Endodermal cell (in vitro differentiated cells): Measurements from ENCODE around the gene ADGRB3. TPM values are rescaled to one million over a fixed set of nuclear protein-coding genes. Genes with fewer than 3 reads are reported as not detected.

Experiments
- DNase-seq: peaks from one replicate; pipeline ENCODE4 v3.0.0-alpha.2; 2017
- H3K27ac ChIP-seq: 2 replicates; pipeline ENCODE4 v1.5.1; 2013; ENCODE audit warnings: mild to moderate bottlenecking, low read depth, low read length, moderate library complexity
- H3K27me3 ChIP-seq: 2 replicates; pipeline ENCODE4 v1.6.1; 2013; ENCODE audit warnings: mild to moderate bottlenecking, low read length, moderate library complexity; ENCODE audit not compliant: insufficient read depth, control insufficient read depth, poor library complexity, severe bottlenecking
- H3K36me3 ChIP-seq: 2 replicates; pipeline ENCODE4 v1.7.0; 2013; ENCODE audit warnings: mild to moderate bottlenecking, low read length, moderate library complexity; ENCODE audit not compliant: control insufficient read depth, insufficient read depth
- H3K4me1 ChIP-seq: one replicate; pipeline ENCODE4 v1.7.0; 2013; ENCODE audit warnings: low read length; ENCODE audit not compliant: control insufficient read depth, insufficient read depth
- H3K4me3 ChIP-seq: 2 replicates; pipeline ENCODE4 v1.5.1; 2013; ENCODE audit warnings: mild to moderate bottlenecking, low read length, moderate library complexity
- H3K9ac ChIP-seq: 2 replicates; pipeline ENCODE4 v1.6.1; 2013; ENCODE audit warnings: mild to moderate bottlenecking, low read length, moderate library complexity; ENCODE audit not compliant: poor library complexity, severe bottlenecking; ENCODE audit errors: extremely low read depth
- H3K9me3 ChIP-seq: 2 replicates; pipeline ENCODE4 v1.6.1; 2013; ENCODE audit warnings: mild to moderate bottlenecking, low read length, moderate library complexity; ENCODE audit not compliant: control insufficient read depth
- H3K27ac Mint-ChIP-seq: 2 replicates; pipeline ENCODE4 v1.8.0; 2020; ENCODE audit warnings: mixed read lengths
- H3K27me3 Mint-ChIP-seq: 2 replicates; pipeline ENCODE4 v1.8.0; 2021; ENCODE audit warnings: mild to moderate bottlenecking, mixed read lengths; ENCODE audit not compliant: insufficient read depth
- H3K36me3 Mint-ChIP-seq: 2 replicates; pipeline ENCODE4 v1.8.0; 2020; ENCODE audit warnings: low read depth, mixed read lengths
- H3K4me1 Mint-ChIP-seq: 2 replicates; pipeline ENCODE4 v1.8.0; 2020; ENCODE audit warnings: mixed read lengths
- H3K4me3 Mint-ChIP-seq: 2 replicates; pipeline ENCODE4 v1.8.0; 2020; ENCODE audit warnings: mild to moderate bottlenecking, moderate library complexity, mixed read lengths
- H3K9me3 Mint-ChIP-seq: 2 replicates; pipeline ENCODE4 v1.8.0; 2020; ENCODE audit warnings: mild to moderate bottlenecking, mixed read lengths
- CTCF ChIP-seq: fragments of 200-600 bp; sonication (generic); conservative IDR thresholded peaks from 2 replicates; pipeline ENCODE4 v1.5.0; 2021; ENCODE audit warnings: antibody characterized with exemption, mild to moderate bottlenecking
- WGBS, 2 experiments: methylation state at CpG; one replicate each; pipeline versions ENCODE4 v1.1.5 to v1.1.7; 2013; ENCODE audit warnings: missing lambda C conversion rate in 2 of 2, mixed read lengths in 1 of 2; ENCODE audit not compliant: insufficient coverage in 1 of 2, insufficient read length in 1 of 2; 5-methylcytosine and 5-hydroxymethylcytosine counted together
- total RNA-seq, 2 donors: library from RNA; stranded (reverse); fragmentation: NEBNext Ultra II Directional in 1 of 2; extraction: Animal tissue kit (Norgen Biotek cat#: 25700) in 1 of 2; gene quantifications; 2 replicates in 1 of 2; 3 replicates in 1 of 2; pipeline ENCODE4 v1.2.1, GENCODE V29; 2021

ADGRB3 gene
- total RNA-seq, 2 donors from 2014 or later: 0.33 to 1.3 TPM

GRCh38 chr6:68635412-68635705 is 277 bp downstream of the ADGRB3 start:
- Mint-ChIP-seq H3K27ac (no peak overlapping the region), H3K4me1 (peaks cover 27% of the 10 kb centered on the region), H3K4me3 (peak overlapping the region; percentile 69), H3K36me3 (no peaks in the 10 kb centered on the region), H3K27me3 (peaks cover 81% of the 10 kb centered on the region), H3K9me3 (no peaks in the 10 kb centered on the region)
- Histone ChIP-seq H3K27ac (peak overlapping the region; percentile 35), H3K9me3 (no peaks in the 10 kb centered on the region), H3K36me3 (no peaks in the 10 kb centered on the region), H3K4me1 (peaks cover 6% of the 10 kb centered on the region), H3K27me3 (peaks cover 77% of the 10 kb centered on the region), H3K9ac (peak overlapping the region; percentile 61), H3K4me3 (peak overlapping the region; percentile 86)
- TF ChIP-seq CTCF: no peak
- no peak for DNase-seq
- WGBS, 2 experiments: 1% methylated on average over 14 of the region's 15 CpGs; no CpG with 5 or more reads in 1 of the 2 experiments

GRCh38 chr6:68635706-68636513 is 828 bp downstream of the ADGRB3 start:
- TF ChIP-seq CTCF: no peak
- Histone ChIP-seq H3K4me3 (peak overlapping the region; percentile 86), H3K27me3 (peaks cover 79% of the 10 kb centered on the region), H3K9me3 (no peaks in the 10 kb centered on the region), H3K36me3 (no peaks in the 10 kb centered on the region), H3K27ac (peak overlapping the region; percentile 35), H3K4me1 (peaks cover 6% of the 10 kb centered on the region), H3K9ac (peak overlapping the region; percentile 61)
- no peaks in the 10 kb centered on the region for H3K9me3 Mint-ChIP-seq
- no peaks in the 10 kb centered on the region for H3K36me3 Mint-ChIP-seq
- peak; percentile 72 for DNase-seq
- H3K27me3 Mint-ChIP-seq: peaks cover 81% of the 10 kb centered on the region
- peaks cover 32% of the 10 kb centered on the region for H3K4me1 Mint-ChIP-seq
- H3K4me3 Mint-ChIP-seq: peak overlapping the region; percentile 69
- no peak overlapping the region for H3K27ac Mint-ChIP-seq
- WGBS, 2 experiments: 2 to 5% methylated on average over 10 to 23 of the region's 24 CpGs

- peaks cover 81% of the 10 kb centered on the region for H3K27me3 Mint-ChIP-seq
- H3K36me3 Mint-ChIP-seq: no peaks in the 10 kb centered on the region
- H3K4me1 ChIP-seq: peaks cover 6% of the 10 kb centered on the region
- H3K27me3 ChIP-seq: peaks cover 78% of the 10 kb centered on the region
- no peaks in the 10 kb centered on the region for H3K9me3 Mint-ChIP-seq
- TF ChIP-seq CTCF: no peak
- WGBS, 2 experiments: 52 to 70% methylated on average over 4 to 5 of the region's 5 CpGs
- no peak overlapping the region for H3K27ac ChIP-seq
- no peak overlapping the region for H3K27ac Mint-ChIP-seq
- no peak for DNase-seq
- H3K4me3 ChIP-seq: no peak overlapping the region
- no peak overlapping the region for H3K9ac ChIP-seq
- no peaks in the 10 kb centered on the region for H3K9me3 ChIP-seq
- no peak overlapping the region for H3K4me3 Mint-ChIP-seq
- H3K36me3 ChIP-seq: no peaks in the 10 kb centered on the region
- H3K4me1 Mint-ChIP-seq: peaks cover 36% of the 10 kb centered on the region
Observed at GRCh38 chr6:68636666-68637065, 1.6 kb downstream of the ADGRB3 start.
